ENCODE measurements around the gene C17orf67.

Gene C17orf67

DNA sequence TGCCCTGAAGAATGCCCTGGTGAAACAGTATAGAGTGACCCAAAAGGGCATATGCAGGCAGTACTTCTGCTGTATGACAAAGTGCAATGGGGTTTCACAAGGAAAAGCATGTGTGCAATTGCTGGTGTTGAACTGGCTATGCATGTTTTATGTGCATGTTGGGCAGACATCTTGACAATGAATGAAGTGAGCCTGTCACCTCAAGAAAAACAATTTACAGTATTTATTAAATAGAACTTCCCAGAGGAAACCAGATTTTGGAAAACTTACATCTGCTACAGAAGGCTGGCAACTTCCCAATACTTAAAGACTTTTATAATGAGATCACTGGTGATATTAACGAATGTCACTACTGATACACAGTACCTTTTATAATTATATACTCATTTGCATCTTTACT lies 30.6 kb downstream of the C17orf67 start:
- H3K4me3 ChIP-seq (ENCODE audit: low read depth, low read length): no peak overlapping the region
- no peak for DNase-seq (ENCODE audit: low read depth, low spot score)
- POLR2A ChIA-PET: no interaction called here
- TF ChIP-seq, protein P1, sequence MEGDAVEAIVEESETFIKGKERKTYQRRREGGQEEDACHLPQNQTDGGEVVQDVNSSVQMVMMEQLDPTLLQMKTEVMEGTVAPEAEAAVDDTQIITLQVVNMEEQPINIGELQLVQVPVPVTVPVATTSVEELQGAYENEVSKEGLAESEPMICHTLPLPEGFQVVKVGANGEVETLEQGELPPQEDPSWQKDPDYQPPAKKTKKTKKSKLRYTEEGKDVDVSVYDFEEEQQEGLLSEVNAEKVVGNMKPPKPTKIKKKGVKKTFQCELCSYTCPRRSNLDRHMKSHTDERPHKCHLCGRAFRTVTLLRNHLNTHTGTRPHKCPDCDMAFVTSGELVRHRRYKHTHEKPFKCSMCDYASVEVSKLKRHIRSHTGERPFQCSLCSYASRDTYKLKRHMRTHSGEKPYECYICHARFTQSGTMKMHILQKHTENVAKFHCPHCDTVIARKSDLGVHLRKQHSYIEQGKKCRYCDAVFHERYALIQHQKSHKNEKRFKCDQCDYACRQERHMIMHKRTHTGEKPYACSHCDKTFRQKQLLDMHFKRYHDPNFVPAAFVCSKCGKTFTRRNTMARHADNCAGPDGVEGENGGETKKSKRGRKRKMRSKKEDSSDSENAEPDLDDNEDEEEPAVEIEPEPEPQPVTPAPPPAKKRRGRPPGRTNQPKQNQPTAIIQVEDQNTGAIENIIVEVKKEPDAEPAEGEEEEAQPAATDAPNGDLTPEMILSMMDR (IDR thresholded peaks at IDR 0.05; ENCODE audit: insufficient read depth, low read length, missing control alignments): no peak
- CTCF ChIA-PET: interaction anchor here (1.9 kb wide), 1 partner anchor 17 kb away, joined by 9 read pairs; no protein-coding TSS in a partner anchor

DNA sequence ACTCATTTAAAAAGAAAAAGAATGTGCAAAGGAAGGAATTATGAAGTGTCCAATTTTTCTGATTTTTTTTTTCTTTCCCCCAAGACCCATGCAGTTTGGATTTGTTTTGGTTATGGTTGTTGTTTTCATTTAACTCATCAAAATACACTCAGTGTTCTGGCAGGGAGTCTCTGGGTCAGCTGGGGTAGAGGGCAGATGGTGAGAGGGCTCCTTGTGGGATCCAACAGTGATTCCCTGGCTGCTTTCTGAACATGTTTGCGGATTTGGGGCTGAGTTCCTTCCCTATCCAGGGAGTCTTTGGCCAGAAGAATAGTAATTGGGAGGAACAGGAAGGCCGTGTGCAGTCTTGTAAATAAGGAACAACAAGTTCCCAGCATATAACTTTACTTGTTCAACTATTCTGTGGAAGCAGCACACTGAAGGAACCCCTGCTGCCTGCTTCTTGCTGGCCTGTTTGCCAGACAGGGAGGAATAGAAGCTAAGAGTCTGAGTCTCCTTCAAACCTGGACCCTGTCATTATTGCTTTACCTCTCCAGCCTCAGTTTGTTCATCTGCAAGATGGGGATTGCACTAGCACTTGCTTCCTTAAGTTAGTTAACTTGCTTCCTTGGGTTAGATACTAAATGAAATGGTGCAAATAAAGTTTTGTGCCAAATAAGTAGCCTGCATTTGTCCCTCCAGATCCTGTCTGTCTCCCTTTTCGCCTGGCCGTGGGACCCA lies 32.1 kb downstream of the C17orf67 start:
- no peak overlapping the region for H3K4me3 ChIP-seq (ENCODE audit: low read depth, low read length)
- POLR2A ChIA-PET: interaction anchor here (0.6 kb wide), 1 partner anchor 672 kb away, joined by 3 read pairs; no protein-coding TSS in a partner anchor
- CTCF ChIA-PET: interaction anchor here (1.9 to 3.6 kb wide), 3 partner anchors 18 to 21 kb away, joined by 9 to 24 read pairs (median 14); no protein-coding TSS in a partner anchor
- DNase-seq (ENCODE audit: low read depth, low spot score): no peak
- TF ChIP-seq, protein P1 (IDR thresholded peaks at IDR 0.05; ENCODE audit: insufficient read depth, low read length, missing control alignments): no peak

DNA sequence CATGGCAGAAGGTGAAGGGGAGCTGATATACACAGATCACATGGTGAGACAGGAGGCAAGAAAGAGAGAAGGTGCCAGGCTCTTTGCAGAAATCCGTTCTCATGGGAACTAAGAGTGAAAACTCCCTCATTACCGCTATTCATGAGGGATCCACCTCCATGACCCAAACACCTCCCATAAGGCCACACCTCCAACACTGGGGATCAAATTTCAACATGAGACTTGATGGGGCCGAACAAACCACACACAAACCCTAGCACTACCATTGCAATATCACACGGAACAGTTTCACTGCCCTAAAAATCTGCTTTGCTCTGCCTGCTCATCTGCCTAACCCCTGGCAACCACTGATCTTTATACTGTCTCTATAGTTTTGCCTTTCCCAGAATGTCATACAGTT lies 34.8 kb downstream of the C17orf67 start:
- ChIA-PET CTCF (interaction anchor here (1.5 to 3.6 kb wide), 3 partner anchors 17 to 21 kb away, joined by 4 to 24 read pairs (median 14); no protein-coding TSS in a partner anchor), POLR2A (no interaction called here)
- TF ChIP-seq, protein P1 (IDR thresholded peaks at IDR 0.05; ENCODE audit: insufficient read depth, low read length, missing control alignments): no peak
- DNase-seq (ENCODE audit: low read depth, low spot score): no peak
- no peak overlapping the region for H3K4me3 ChIP-seq (ENCODE audit: low read depth, low read length)

DNA sequence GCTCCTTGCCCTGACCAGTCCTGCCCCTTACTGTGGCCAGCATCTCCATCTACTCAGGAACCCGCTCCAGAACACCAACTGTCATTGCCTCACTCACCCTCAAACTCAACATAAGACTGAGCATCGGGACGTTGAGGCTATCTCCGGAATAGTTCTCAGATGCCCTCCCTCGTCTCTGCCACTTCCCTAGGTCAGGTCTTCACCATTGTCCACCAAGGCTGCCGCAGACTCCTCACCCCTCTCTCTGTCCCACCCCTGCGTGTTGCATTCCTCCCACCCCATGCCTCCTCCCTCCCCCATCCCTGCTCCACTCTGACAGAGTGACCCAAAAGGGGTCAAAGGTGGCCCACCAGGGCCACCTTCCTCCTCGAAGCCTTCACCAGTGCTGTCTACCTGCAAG lies 37.2 kb downstream of the C17orf67 start:
- TF ChIP-seq, protein P1 (IDR thresholded peaks at IDR 0.05; ENCODE audit: insufficient read depth, low read length, missing control alignments): no peak
- no peak for DNase-seq (ENCODE audit: low read depth, low spot score)
- no peak overlapping the region for H3K4me3 ChIP-seq (ENCODE audit: low read depth, low read length)
- CTCF ChIA-PET: interaction anchor here (1.0 to 4.1 kb wide), 2 partner anchors 16 to 23 kb away, joined by 3 to 21 read pairs; no protein-coding TSS in a partner anchor
- POLR2A ChIA-PET: no interaction called here

DNA sequence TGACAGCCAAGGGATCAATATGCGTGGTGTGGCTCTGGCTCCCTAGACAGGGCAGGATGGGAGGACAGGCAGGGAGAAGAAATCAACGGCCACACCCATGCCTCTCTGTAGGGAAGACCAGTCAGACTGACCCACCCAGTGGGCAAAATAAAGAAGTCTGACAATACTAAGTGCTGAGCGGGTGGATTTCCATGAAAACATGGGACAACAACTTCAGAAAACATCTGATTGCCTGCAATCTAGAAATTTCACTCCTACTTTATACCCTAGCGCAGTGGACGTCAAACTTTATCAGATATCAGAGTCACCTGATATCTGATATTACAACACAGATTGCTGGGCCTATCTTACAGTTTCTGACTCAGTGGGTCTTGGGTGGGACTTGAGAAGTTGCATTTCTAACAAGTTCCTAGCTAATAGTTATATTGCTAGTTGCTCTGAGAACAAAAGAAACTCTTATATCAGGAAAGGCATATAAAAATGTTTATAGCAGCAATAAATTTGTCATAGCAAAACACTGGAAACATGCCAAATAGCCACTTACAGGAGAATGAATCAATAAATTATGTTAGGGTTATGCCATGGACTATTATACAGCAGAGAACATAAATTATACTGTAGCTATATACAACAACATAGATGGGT lies 38.4 kb downstream of the C17orf67 start:
- H3K4me3 ChIP-seq (ENCODE audit: low read depth, low read length): no peak overlapping the region
- TF ChIP-seq, protein P1 (IDR thresholded peaks at IDR 0.05; ENCODE audit: insufficient read depth, low read length, missing control alignments): no peak
- CTCF ChIA-PET: interaction anchor here (1.0 to 4.1 kb wide), 2 partner anchors 14 to 24 kb away, joined by 3 to 21 read pairs; no protein-coding TSS in a partner anchor
- POLR2A ChIA-PET: no interaction called here
- DNase-seq (ENCODE audit: low read depth, low spot score): no peak

DNA sequence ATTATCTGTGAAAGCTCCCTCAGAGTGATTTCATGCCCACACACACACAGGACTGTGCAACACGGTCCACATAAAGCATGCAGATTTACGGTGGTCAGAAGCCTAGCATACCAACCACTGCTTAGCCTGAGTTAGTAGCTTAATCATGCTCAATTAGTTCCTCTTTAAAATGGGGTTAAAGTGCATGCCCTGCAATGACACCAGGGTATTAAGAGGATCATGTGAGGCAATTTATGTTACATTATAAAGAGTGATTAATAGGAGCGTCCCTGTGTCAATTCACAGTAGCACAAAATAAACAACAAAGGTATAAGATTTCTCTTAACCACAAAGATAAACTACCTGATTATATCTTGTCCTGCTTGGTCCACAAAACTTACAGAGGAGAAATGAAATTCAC lies 39.8 kb downstream of the C17orf67 start:
- TF ChIP-seq, protein P1 (IDR thresholded peaks at IDR 0.05; ENCODE audit: insufficient read depth, low read length, missing control alignments): no peak
- ChIA-PET POLR2A (no interaction called here), CTCF (interaction anchor here (1.2 to 4.1 kb wide), 3 partner anchors 13 to 26 kb away, joined by 3 to 21 read pairs (median 9); no protein-coding TSS in a partner anchor)
- H3K4me3 ChIP-seq (ENCODE audit: low read depth, low read length): no peak overlapping the region
- DNase-seq (ENCODE audit: low read depth, low spot score): no peak
